GM23338 (cell line): ENCODE data around the gene MARCHF9. TPM values are rescaled to one million over a fixed set of nuclear protein-coding genes. Genes with fewer than 3 reads are reported as not detected.

Experiments
- CREB1 ChIP-seq: fragments of 250-450 bp; sonication (Bioruptor Pico); IDR thresholded peaks from 2 replicates; pipeline ENCODE4 v1.5.0; 2020; ENCODE audit warnings: low read depth, mild to moderate bottlenecking, moderate library complexity
- EZH2 ChIP-seq: fragments of 200-600 bp; sonication (generic); IDR thresholded peaks from one replicate; pipeline ENCODE4 v1.8.0; 2017; ENCODE audit warnings: antibody characterized with exemption, mild to moderate bottlenecking, low read depth; ENCODE audit not compliant: unreplicated experiment
- EZH2phosphoT487 ChIP-seq: fragments of 200-600 bp; sonication (generic); IDR thresholded peaks from one replicate; pipeline ENCODE4 v1.8.1; 2018; ENCODE audit warnings: antibody characterized with exemption; ENCODE audit not compliant: unreplicated experiment
- NANOG ChIP-seq: IDR thresholded peaks from 2 replicates; pipeline ENCODE4 v1.6.1; 2016; ENCODE audit warnings: antibody characterized with exemption, borderline replicate concordance
- POLR2AphosphoS5 ChIP-seq: IDR thresholded peaks from 2 replicates; pipeline ENCODE4 v1.6.1; 2016; ENCODE audit warnings: antibody characterized with exemption, low read depth
- STAT1 ChIP-seq: IDR thresholded peaks from one replicate; pipeline ENCODE4 v1.6.1; 2016; ENCODE audit warnings: antibody characterized with exemption; ENCODE audit not compliant: unreplicated experiment
- ZNF331 ChIP-seq: fragments of 250-450 bp; sonication (Bioruptor Pico); IDR thresholded peaks from 2 replicates; pipeline ENCODE4 v1.5.0; 2020; ENCODE audit warnings: low read depth, mild to moderate bottlenecking, moderate library complexity
- polyA plus RNA-seq: library from polyadenylated mRNA; unstranded; fragments of >200 nt; fragmentation: Nextera tagmentation; extraction: Ambion mirVana; gene quantifications from 2 replicates; pipeline ENCODE4 v1.2.1, GENCODE V29; 2016
- total RNA-seq: library from RNA; depleted of rRNA; stranded (reverse); fragments of >200 nt; shearing (Covaris generic); gene quantifications from 2 replicates; pipeline ENCODE4 v1.2.3, GENCODE V29; 2014
- TF ChIP-seq, protein P1 (sequence below): fragments of 250-450 bp; sonication (Bioruptor Pico); IDR thresholded peaks from 2 replicates; pipeline ENCODE4 v1.5.0; 2020; ENCODE audit warnings: mild to moderate bottlenecking, moderate library complexity
- TF ChIP-seq, protein P2 (sequence below): IDR thresholded peaks from one replicate; pipeline ENCODE4 v1.6.1; 2018; ENCODE audit warnings: antibody characterized with exemption; ENCODE audit not compliant: unreplicated experiment
- TF ChIP-seq, protein P3 (sequence below), 2 experiments: fragments of 200-600 bp in 1 of 2; sonication (generic) in 1 of 2; conservative IDR thresholded peaks; 2 replicates each; pipeline versions ENCODE4 v1.5.1 to v1.6.1; 2016 to 2017; ENCODE audit warnings: antibody characterized with exemption in 2 of 2, low read depth in 2 of 2, mild to moderate bottlenecking in 2 of 2, moderate library complexity in 1 of 2

MARCHF9 gene
- total and polyA plus RNA-seq, 2 experiments from 2014 or later, result 2.9 to 3.3 TPM

- TF ChIP-seq, protein P1, sequence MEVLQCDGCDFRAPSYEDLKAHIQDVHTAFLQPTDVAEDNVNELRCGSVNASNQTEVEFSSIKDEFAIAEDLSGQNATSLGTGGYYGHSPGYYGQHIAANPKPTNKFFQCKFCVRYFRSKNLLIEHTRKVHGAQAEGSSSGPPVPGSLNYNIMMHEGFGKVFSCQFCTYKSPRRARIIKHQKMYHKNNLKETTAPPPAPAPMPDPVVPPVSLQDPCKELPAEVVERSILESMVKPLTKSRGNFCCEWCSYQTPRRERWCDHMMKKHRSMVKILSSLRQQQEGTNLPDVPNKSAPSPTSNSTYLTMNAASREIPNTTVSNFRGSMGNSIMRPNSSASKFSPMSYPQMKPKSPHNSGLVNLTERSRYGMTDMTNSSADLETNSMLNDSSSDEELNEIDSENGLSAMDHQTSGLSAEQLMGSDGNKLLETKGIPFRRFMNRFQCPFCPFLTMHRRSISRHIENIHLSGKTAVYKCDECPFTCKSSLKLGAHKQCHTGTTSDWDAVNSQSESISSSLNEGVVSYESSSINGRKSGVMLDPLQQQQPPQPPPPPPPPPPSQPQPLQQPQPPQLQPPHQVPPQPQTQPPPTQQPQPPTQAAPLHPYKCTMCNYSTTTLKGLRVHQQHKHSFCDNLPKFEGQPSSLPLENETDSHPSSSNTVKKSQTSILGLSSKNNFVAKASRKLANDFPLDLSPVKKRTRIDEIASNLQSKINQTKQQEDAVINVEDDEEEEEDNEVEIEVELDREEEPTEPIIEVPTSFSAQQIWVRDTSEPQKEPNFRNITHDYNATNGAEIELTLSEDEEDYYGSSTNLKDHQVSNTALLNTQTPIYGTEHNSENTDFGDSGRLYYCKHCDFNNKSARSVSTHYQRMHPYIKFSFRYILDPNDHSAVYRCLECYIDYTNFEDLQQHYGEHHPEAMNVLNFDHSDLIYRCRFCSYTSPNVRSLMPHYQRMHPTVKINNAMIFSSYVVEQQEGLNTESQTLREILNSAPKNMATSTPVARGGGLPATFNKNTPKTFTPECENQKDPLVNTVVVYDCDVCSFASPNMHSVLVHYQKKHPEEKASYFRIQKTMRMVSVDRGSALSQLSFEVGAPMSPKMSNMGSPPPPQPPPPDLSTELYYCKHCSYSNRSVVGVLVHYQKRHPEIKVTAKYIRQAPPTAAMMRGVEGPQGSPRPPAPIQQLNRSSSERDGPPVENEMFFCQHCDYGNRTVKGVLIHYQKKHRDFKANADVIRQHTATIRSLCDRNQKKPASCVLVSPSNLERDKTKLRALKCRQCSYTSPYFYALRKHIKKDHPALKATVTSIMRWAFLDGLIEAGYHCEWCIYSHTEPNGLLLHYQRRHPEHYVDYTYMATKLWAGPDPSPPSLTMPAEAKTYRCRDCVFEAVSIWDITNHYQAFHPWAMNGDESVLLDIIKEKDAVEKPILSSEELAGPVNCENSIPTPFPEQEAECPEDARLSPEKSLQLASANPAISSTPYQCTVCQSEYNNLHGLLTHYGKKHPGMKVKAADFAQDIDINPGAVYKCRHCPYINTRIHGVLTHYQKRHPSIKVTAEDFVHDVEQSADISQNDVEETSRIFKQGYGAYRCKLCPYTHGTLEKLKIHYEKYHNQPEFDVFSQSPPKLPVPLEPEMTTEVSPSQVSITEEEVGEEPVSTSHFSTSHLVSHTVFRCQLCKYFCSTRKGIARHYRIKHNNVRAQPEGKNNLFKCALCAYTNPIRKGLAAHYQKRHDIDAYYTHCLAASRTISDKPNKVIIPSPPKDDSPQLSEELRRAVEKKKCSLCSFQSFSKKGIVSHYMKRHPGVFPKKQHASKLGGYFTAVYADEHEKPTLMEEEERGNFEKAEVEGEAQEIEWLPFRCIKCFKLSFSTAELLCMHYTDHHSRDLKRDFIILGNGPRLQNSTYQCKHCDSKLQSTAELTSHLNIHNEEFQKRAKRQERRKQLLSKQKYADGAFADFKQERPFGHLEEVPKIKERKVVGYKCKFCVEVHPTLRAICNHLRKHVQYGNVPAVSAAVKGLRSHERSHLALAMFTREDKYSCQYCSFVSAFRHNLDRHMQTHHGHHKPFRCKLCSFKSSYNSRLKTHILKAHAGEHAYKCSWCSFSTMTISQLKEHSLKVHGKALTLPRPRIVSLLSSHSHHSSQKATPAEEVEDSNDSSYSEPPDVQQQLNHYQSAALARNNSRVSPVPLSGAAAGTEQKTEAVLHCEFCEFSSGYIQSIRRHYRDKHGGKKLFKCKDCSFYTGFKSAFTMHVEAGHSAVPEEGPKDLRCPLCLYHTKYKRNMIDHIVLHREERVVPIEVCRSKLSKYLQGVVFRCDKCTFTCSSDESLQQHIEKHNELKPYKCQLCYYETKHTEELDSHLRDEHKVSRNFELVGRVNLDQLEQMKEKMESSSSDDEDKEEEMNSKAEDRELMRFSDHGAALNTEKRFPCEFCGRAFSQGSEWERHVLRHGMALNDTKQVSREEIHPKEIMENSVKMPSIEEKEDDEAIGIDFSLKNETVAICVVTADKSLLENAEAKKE, result no peak
- no peak for TF ChIP-seq ZNF331 (CRISPR knock-in tag)
- TF ChIP-seq, protein P2, sequence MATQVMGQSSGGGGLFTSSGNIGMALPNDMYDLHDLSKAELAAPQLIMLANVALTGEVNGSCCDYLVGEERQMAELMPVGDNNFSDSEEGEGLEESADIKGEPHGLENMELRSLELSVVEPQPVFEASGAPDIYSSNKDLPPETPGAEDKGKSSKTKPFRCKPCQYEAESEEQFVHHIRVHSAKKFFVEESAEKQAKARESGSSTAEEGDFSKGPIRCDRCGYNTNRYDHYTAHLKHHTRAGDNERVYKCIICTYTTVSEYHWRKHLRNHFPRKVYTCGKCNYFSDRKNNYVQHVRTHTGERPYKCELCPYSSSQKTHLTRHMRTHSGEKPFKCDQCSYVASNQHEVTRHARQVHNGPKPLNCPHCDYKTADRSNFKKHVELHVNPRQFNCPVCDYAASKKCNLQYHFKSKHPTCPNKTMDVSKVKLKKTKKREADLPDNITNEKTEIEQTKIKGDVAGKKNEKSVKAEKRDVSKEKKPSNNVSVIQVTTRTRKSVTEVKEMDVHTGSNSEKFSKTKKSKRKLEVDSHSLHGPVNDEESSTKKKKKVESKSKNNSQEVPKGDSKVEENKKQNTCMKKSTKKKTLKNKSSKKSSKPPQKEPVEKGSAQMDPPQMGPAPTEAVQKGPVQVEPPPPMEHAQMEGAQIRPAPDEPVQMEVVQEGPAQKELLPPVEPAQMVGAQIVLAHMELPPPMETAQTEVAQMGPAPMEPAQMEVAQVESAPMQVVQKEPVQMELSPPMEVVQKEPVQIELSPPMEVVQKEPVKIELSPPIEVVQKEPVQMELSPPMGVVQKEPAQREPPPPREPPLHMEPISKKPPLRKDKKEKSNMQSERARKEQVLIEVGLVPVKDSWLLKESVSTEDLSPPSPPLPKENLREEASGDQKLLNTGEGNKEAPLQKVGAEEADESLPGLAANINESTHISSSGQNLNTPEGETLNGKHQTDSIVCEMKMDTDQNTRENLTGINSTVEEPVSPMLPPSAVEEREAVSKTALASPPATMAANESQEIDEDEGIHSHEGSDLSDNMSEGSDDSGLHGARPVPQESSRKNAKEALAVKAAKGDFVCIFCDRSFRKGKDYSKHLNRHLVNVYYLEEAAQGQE, result no peak
- no peak for TF ChIP-seq EZH2phosphoT487
- no peak for TF ChIP-seq STAT1
- TF ChIP-seq, protein P3, sequence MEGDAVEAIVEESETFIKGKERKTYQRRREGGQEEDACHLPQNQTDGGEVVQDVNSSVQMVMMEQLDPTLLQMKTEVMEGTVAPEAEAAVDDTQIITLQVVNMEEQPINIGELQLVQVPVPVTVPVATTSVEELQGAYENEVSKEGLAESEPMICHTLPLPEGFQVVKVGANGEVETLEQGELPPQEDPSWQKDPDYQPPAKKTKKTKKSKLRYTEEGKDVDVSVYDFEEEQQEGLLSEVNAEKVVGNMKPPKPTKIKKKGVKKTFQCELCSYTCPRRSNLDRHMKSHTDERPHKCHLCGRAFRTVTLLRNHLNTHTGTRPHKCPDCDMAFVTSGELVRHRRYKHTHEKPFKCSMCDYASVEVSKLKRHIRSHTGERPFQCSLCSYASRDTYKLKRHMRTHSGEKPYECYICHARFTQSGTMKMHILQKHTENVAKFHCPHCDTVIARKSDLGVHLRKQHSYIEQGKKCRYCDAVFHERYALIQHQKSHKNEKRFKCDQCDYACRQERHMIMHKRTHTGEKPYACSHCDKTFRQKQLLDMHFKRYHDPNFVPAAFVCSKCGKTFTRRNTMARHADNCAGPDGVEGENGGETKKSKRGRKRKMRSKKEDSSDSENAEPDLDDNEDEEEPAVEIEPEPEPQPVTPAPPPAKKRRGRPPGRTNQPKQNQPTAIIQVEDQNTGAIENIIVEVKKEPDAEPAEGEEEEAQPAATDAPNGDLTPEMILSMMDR (conservative IDR thresholded peaks at IDR 0.05; ENCODE audit: low read depth in 2 of 2), result no peak
- no peak for TF ChIP-seq CREB1 (CRISPR knock-in tag)
- no peak for TF ChIP-seq NANOG
- no peak for TF ChIP-seq EZH2
- no peak for TF ChIP-seq POLR2AphosphoS5
These were observed 14.1 kb upstream of the MARCHF9 start (continued) for GRCh38 chr12:57740656-57741412.
